Bone marrow (tissue), 2 donors: Measurements from ENCODE around the gene SND1.

Experiments
- DNase-seq, 2 donors: peaks; one replicate each; lab custom pipeline; 2025; lab: John Stamatoyannopoulos, UW

SND1 gene

DNA sequence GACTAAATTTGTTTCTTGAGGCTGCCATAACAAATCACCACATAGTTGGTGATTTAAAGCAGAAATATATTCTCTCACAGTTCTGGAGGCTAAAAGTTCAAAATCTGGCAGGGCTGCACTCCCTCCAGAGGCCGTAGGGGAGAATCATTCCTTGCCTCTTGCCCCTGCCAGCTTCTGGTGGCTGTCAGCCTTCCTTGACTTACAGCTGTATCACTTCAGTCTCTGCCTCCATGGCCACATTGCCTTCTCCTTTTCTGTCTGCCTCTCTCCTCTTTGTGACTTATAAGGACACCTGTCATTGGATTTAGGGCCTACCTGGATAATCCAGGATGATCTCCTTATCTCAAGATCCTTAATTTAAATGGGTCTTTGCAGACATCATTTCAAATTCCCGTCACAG lies 385.1 kb downstream of the SND1 start:
- no peak for DNase-seq

- no peak for DNase-seq
These were observed 386.1 kb downstream of the SND1 start for GRCh38 chr7:128037880-128038619.

GRCh38 chr7:128039544-128039953 lies 387.6 kb downstream of the SND1 start:
- DNase-seq: no peak

GRCh38 chr7:128040205-128040604 lies 388.2 kb downstream of the SND1 start:
- DNase-seq: no peak

DNA sequence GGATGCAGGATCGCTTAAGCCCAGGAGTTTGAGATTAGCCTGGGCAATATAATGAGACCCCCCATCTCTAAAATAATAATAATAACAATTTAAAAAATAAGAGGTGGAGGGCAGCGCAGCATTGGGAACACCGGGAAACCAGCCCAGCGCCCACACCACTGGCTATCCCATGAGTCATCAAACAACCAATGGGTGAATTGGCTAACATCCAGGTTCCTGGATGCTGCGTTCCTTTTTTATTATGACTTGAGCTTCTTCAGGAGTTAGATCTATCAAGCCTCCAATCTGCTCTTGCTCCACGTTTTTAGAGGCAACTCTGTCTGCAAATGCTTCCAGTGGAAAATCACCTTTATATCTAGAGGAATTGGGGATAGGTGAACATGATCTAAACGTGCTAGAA lies 389.2 kb downstream of the SND1 start:
- DNase-seq: no peak

DNA sequence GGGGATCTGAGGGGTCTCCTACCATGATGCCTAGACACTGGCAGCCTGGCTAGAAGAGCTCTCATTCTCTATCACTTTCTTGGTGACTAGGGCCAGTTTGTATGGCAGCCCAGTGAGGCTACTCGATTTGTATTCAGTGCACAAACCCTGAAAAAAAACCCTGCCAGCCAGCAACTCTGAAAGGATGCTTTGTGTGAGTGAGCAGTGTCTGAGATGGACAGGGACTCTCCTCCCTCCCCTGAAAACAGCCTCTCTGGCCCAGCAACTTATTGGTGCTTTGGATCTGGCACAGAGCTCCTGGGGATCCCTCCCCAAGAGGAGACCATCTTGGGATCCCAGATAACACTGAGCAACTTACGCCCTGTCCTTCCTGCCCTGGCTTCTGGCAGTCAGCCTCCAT lies 390.0 kb downstream of the SND1 start:
- no peak for DNase-seq

GRCh38 chr7:128044064-128044463 lies 392.1 kb downstream of the SND1 start:
- DNase-seq: no peak

GRCh38 chr7:128045158-128045557 lies 393.2 kb downstream of the SND1 start:
- DNase-seq: no peak

DNA sequence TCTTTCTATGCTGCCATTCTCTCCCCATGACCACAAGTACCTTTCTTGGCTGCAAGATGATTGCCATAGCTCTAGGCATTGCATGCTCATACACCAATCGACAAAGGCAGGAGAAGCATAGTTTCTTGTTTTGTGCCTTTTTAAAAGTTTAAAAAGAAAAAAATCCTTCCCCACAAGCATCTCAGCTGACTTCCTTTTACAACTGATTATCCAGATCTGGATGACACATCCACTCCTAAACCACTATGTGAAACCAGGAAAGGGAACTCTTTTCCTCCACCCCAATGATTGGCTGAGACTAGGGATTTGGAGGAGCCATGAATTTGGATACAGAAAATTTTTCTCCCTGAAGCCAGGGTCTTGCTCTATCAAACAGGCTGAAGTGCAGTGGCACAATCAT lies 393.8 kb downstream of the SND1 start:
- DNase-seq: no peak

GRCh38 chr7:128052404-128052803 lies 400.4 kb downstream of the SND1 start:
- no peak for DNase-seq

- DNase-seq: peak in 1 of 2 donors; percentile 46
These were observed 401.0 kb downstream of the SND1 start for GRCh38 chr7:128053023-128053422.

DNA sequence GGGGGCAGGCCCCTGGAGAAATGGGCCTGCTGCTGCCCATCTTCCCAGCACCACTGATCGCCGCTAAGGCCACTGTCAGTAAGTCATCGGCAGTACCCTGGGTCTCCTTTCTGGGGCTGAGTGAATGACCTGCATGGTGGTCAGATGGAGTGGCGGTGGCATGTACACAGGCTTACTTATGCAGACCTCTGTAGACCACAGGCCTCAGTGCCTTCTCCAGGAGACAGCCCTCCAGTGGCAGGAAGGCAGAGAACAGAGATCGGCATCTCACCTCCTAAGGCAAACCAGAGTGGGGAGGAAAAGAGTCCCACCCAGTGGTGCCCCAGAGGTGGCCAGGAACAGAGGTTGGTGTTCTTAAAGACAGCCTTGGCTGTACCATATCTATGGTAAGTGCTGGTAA lies 402.0 kb downstream of the SND1 start:
- DNase-seq: no peak

DNA sequence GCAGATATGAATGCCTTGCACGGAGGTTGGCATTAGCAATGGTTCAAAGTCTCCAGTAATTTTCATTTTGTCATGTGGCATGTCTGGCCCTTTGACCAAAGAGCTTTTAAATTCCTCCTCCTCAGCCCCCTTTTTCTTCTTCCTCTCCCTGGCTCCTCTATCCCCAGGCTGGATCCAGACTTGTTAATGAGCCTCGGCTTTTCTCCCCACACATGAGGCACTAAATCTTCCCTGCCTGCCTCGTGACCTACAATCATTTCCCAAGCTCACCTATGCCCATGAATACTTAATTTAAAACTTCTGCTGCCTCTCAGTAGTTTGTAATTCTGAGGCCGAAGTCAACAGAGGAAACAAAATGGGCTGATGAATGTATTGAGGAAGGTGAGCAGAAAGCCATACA lies 402.5 kb downstream of the SND1 start:
- no peak for DNase-seq

DNA sequence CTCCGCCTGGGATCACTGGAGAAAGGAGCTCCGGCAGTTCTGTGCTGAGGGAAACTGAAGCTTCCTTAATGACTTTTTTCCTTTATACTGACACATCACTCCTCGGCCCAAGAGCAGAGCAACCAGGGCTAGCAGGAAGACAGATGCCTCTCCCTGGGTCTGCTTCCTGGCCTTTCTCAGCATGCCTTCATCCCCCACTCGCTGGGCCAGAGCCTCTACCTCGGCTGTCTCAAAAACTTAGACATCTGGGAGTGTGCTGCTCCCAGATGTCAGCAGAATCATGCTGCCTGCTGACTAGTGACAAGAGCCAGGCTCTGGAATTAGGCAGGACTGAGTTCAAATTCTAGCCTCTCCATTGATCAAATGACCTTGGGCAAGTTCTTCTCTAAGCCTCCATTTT lies 403.6 kb downstream of the SND1 start:
- no peak for DNase-seq

DNA sequence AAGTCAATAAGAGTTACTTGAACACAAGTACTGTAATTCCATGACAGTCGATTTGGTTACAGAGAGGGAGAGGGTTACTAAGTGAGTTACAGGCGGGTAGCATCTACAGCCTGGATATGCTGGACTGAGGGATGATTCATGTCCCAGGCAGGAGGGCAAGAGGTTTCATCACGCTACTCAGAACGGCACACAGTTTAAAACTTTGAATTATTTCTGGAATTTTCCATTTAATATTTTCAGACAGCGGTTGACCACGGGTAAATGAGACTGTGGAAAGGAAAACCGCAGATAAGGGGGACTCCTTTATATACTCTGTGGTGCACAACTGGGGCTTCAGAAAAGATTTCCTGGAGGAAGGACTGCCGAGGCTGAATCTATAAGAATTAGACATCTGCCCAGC lies 404.9 kb downstream of the SND1 start:
- no peak for DNase-seq

- no peak for DNase-seq
These were observed 405.9 kb downstream of the SND1 start for GRCh38 chr7:128057909-128058308.

DNA sequence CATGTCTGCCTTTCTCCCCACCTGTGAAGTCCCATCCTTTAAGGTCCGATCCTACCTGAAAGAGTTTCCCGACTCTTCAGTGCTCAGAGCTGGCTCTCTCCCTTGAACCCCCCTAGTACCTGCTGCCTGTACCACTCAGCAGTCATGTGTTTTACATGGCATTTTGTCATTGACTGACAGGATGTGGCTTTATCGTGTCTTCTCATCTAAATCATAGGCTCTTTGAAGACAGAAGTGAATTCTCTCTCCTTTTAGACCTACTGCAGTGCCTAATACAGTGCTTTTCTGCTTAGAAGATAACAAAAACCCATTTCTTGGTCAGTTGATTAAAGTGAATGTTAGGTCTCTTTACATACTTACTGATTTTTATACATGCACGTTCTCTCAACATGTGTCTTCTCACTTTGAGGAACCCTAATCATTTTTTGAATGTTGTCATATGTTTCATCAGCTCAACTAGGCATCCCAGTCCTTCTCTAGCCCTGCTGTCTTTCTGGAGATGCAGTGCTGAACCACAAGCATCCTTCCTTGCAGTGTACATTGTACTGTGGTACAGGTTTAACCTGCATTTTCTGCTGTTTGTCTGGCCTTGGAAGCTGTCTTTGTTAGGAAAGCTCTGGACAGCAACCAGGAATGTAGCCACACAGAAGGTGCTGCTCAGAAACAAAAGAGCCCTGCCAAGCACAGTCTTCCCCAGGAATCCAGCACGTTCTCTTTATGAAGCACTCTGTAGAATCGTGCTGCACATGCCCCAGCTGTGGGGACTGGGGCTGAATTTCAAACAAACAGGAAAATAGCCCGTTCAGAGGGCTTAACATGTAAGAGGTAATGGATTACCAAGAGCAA lies 407.4 kb downstream of the SND1 start:
- DNase-seq: no peak

DNA sequence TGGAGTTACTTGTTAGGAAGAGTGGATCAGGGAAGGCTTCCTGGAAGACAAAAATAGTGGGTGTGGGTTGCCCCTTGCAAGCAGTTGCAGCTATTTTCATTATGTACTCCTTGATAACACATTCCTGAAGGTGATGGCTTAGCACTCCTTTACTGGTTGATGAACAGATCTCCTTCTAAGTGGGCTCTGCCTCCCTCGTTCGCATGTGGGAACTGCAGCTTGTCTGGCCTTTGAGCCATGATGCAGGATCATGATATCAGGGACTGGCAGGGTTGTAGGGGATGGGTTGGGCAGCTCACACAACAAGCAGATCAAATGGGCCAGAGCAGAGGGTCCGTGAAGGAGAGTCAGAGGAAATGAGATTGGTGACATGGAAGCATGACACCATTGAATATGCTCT lies 408.0 kb downstream of the SND1 start:
- DNase-seq: no peak

DNA sequence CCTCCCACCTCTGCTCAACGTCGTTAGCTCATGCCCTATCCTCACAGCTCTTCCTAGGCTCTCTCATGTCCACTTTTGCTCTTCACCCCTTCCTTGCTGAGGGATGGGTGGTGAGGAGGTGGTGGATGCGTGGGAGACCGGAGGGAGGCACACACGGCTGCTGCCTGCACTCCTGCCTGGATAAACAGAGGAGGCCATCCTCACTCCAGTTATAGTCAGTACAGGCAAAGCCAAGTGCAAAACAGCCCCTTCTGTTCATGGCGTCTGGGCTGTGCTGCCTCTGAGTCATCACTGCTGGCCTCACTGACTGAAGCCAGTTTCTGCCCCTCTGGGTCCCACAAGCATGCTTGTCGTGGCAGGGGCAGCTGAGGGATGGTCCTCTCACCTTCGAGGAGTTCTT lies 411.1 kb downstream of the SND1 start:
- DNase-seq: no peak

GRCh38 chr7:128065872-128066271 lies 413.9 kb downstream of the SND1 start:
- no peak for DNase-seq

GRCh38 chr7:128066395-128066794 lies 414.4 kb downstream of the SND1 start:
- no peak for DNase-seq

DNA sequence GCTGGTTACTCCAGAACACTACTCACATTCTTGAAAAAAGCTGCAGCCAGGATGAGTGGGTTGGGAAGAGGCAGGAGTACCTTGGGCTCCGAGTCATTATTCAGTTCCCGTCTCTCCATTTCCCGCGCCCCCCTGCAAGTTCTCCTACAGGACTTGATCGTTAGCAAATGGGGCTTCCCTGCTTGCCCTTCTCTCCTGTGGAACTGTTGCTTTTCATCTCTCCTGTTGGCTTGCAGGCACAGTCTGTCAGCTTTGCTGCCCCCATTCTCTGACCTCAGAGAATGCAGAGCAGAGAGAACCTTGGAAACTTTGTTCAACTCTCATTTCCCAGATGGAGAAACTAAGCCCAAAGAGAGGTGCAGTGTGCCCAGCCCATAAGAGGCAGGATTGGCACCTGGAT lies 414.9 kb downstream of the SND1 start:
- DNase-seq: no peak

GRCh38 chr7:128067983-128068382 lies 416.0 kb downstream of the SND1 start:
- no peak for DNase-seq

GRCh38 chr7:128068785-128069184 lies 416.8 kb downstream of the SND1 start:
- DNase-seq: no peak
